Upper lobe of right lung (tissue), 1 donor: ENCODE results near the gene RUNX1. TPM values are rescaled to one million over a fixed set of nuclear protein-coding genes. Genes with fewer than 3 reads are reported as not detected.

Experiments
- ATAC-seq: fragments of 200-7000 bp; cut with Tn5 transposase; one replicate; pipeline ENCODE4 v1.9.1; 2020; ENCODE audit warnings: mild to moderate bottlenecking, moderate library complexity
- DNase-seq: peaks from one replicate; pipeline ENCODE4 v3.0.0-alpha.2; 2020
- H3K27ac ChIP-seq: fragments of 200-600 bp; one replicate; pipeline ENCODE4 v1.8.0; 2022
- H3K27me3 ChIP-seq: fragments of 200-600 bp; one replicate; pipeline ENCODE4 v1.8.0; 2022; ENCODE audit warnings: mild to moderate bottlenecking
- H3K36me3 ChIP-seq: fragments of 200-600 bp; one replicate; pipeline ENCODE4 v1.8.0; 2022
- H3K4me1 ChIP-seq: fragments of 200-600 bp; one replicate; pipeline ENCODE4 v1.8.0; 2022
- H3K4me3 ChIP-seq: fragments of 200-600 bp; one replicate; pipeline ENCODE4 v1.8.0; 2022; ENCODE audit warnings: mild to moderate bottlenecking
- H3K9me3 ChIP-seq: fragments of 200-600 bp; one replicate; pipeline ENCODE4 v1.8.0; 2022
- CTCF ChIP-seq: fragments of 200-600 bp; IDR thresholded peaks from one replicate; pipeline ENCODE4 v1.8.0; 2022; ENCODE audit warnings: antibody characterized with exemption
- intact Hi-C: fragments of 100-400 bp; cut with DNase I; formaldehyde crosslinking; loops from one replicate; pipeline ENCODE4 v1.11.0; 2022
- total RNA-seq: library from RNA; stranded (reverse); fragmentation: NEBNext Ultra II Directional; extraction: Animal tissue kit (Norgen Biotek cat#: 25700); gene quantifications from one replicate; pipeline ENCODE4 v1.2.1, GENCODE V29; 2021
- donor health status: DM: no; HTN: yes; CAD: no; lungs with severe emphysema.

Gene RUNX1
- total RNA-seq, 1 donor from 2014 or later = 86.9 TPM

- ATAC-seq (no peak), DNase-seq (peak; percentile 85)
- Histone ChIP-seq H3K4me3 (peak overlapping the region; percentile 77), H3K36me3 (no peaks in the 10 kb centered on the region), H3K27me3 (peaks cover 33% of the 10 kb centered on the region), H3K9me3 (no peaks in the 10 kb centered on the region), H3K4me1 (peaks cover 21% of the 10 kb centered on the region), H3K27ac (peak overlapping the region; percentile 97)
- intact Hi-C loops = no loop called here
- TF ChIP-seq CTCF = no peak
Observed at GRCh38 chr21:34889320-34889675, 159.8 kb downstream of the RUNX1 start.

GRCh38 chr21:34888569-34889319, 160.4 kb downstream of the RUNX1 start:
- no peaks in the 10 kb centered on the region for H3K36me3 ChIP-seq
- peak overlapping the region; percentile 97 for H3K27ac ChIP-seq
- ATAC-seq (peak; percentile 82), DNase-seq (peak; percentile 98)
- no peak for TF ChIP-seq CTCF
- H3K27me3 ChIP-seq = peaks cover 31% of the 10 kb centered on the region
- peak overlapping the region; percentile 77 for H3K4me3 ChIP-seq
- peaks cover 21% of the 10 kb centered on the region for H3K4me1 ChIP-seq
- intact Hi-C loops = no loop called here
- H3K9me3 ChIP-seq = no peaks in the 10 kb centered on the region

GRCh38 chr21:34887725-34888568, 161.2 kb downstream of the RUNX1 start:
- peak; percentile 89 for DNase-seq
- Histone ChIP-seq H3K36me3 (no peaks in the 10 kb centered on the region), H3K4me1 (peaks cover 21% of the 10 kb centered on the region), H3K4me3 (peak overlapping the region; percentile 77), H3K9me3 (no peaks in the 10 kb centered on the region), H3K27ac (peak overlapping the region; percentile 97), H3K27me3 (peaks cover 23% of the 10 kb centered on the region)
- intact Hi-C loops = no loop called here
- peak; percentile 53 for ATAC-seq
- no peak for TF ChIP-seq CTCF

- DNase-seq (no peak), ATAC-seq (no peak)
- Histone ChIP-seq H3K9me3 (no peaks in the 10 kb centered on the region), H3K27ac (peak overlapping the region; percentile 97), H3K4me3 (peak overlapping the region; percentile 77), H3K36me3 (no peaks in the 10 kb centered on the region), H3K4me1 (peaks cover 21% of the 10 kb centered on the region), H3K27me3 (peaks cover 14% of the 10 kb centered on the region)
- intact Hi-C loops = no loop called here
- no peak for TF ChIP-seq CTCF
Observed at GRCh38 chr21:34887105-34887442, 162.0 kb downstream of the RUNX1 start.

- DNase-seq = peak; percentile 77
- intact Hi-C loops = no loop called here
- H3K27ac ChIP-seq = peak overlapping the region; percentile 97
Observed at GRCh38 chr21:34886240-34887104, 162.6 kb downstream of the RUNX1 start.

More at GRCh38 chr21:34886240-34887104, 162.6 kb downstream of the RUNX1 start:
- H3K4me1 ChIP-seq = peaks cover 25% of the 10 kb centered on the region
- peaks cover 8% of the 10 kb centered on the region for H3K27me3 ChIP-seq
- TF ChIP-seq CTCF = no peak
- peak overlapping the region; percentile 77 for H3K4me3 ChIP-seq
- no peaks in the 10 kb centered on the region for H3K36me3 ChIP-seq
- no peak for ATAC-seq
- no peaks in the 10 kb centered on the region for H3K9me3 ChIP-seq
